ENCODE results near the gene RAET1G.
"Not testable (repeated sequence)": the region's sequence is repeated elsewhere in the genome, so short reads cannot be mapped to it uniquely, and the experiment has no call there.

Gene RAET1G

GRCh38 chr6:149953390-149953789 lies 30.5 kb upstream of the RAET1G start:
- DNase-seq = not testable (repeated sequence)

- no peak for DNase-seq
These were observed 28.7 kb upstream of the RAET1G start for GRCh38 chr6:149951626-149952025.

- no peak for DNase-seq
These were observed 28.2 kb upstream of the RAET1G start for GRCh38 chr6:149951096-149951495.

GRCh38 chr6:149950423-149950822 lies 27.5 kb upstream of the RAET1G start:
- DNase-seq = no peak

GRCh38 chr6:149948616-149949015 lies 25.7 kb upstream of the RAET1G start:
- no peak for DNase-seq

GRCh38 chr6:149948011-149948410 lies 25.1 kb upstream of the RAET1G start:
- DNase-seq = no peak

- DNase-seq = not testable (repeated sequence)
These were observed 24.6 kb upstream of the RAET1G start for GRCh38 chr6:149947533-149947932.

GRCh38 chr6:149946631-149947030 lies 23.7 kb upstream of the RAET1G start:
- DNase-seq = not testable (repeated sequence)

- DNase-seq = not testable (repeated sequence)
These were observed 22.4 kb upstream of the RAET1G start for GRCh38 chr6:149945276-149945675.

GRCh38 chr6:149943321-149943720 lies 20.4 kb upstream of the RAET1G start:
- not testable (repeated sequence) for DNase-seq

- DNase-seq = no peak
These were observed 19.5 kb upstream of the RAET1G start for GRCh38 chr6:149942461-149942829.

GRCh38 chr6:149941583-149942460 lies 18.9 kb upstream of the RAET1G start, which contains the start of gene ULBP2:
Gene ULBP2, plus strand, starts transcription at chr6:149942014. Its CDS starts 59 bp downstream, at chr6:149942073.
- DNase-seq = peak; percentile 35

- DNase-seq = no peak
These were observed 17.7 kb upstream of the RAET1G start for GRCh38 chr6:149940672-149940982.

GRCh38 chr6:149939909-149940671 lies 17.2 kb upstream of the RAET1G start:
- no peak for DNase-seq

- DNase-seq = no peak
These were observed 16.4 kb upstream of the RAET1G start for GRCh38 chr6:149939356-149939648.

GRCh38 chr6:149938571-149939355 lies 15.8 kb upstream of the RAET1G start:
- DNase-seq = no peak

GRCh38 chr6:149938013-149938570 lies 15.2 kb upstream of the RAET1G start:
- DNase-seq = not testable (repeated sequence)

- no peak for DNase-seq
These were observed 13.8 kb upstream of the RAET1G start for GRCh38 chr6:149936743-149937142.

GRCh38 chr6:149935668-149936067 lies 12.7 kb upstream of the RAET1G start:
- DNase-seq = no peak

GRCh38 chr6:149935246-149935645 lies 12.3 kb upstream of the RAET1G start:
- no peak for DNase-seq

GRCh38 chr6:149934249-149935156 lies 11.6 kb upstream of the RAET1G start:
- DNase-seq = peak; percentile 47

- no peak for DNase-seq
These were observed 10.5 kb upstream of the RAET1G start for GRCh38 chr6:149933461-149933860.
